ENCODE data around the gene OTUB2. TPM values are rescaled to one million over a fixed set of nuclear protein-coding genes. Genes with fewer than 3 reads are reported as not detected.

Gene OTUB2
- total and polyA plus RNA-seq, 2 of the 8 experiments (the other 6 are each of a cell fraction or from before 2014, with no cell fraction given) = 2.2 to 4.2 TPM

DNA sequence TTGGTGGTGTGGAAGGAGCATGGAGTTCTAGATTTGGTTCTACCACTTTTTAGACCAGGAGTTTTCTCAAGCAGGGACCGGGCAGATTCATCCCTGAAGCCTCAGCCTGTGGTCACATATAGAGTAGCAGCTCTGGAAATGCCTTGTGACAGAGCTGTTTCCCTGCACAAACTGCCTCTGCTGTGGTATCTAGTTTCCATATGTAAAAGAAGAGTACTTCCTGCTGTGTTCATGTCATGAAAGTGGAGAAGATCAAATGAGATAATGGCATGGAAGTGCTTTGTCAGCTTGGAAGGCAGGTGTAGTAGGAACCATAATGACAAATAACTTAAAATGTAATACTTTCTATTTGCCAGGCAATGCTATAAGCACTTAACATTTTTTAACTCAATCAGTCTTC lies 26.1 kb downstream of the OTUB2 start:
- Histone ChIP-seq H3K4me2 (ENCODE audit: insufficient read depth in 1 of 2, low read depth in 2 of 2, low read length in 2 of 2) (no peak overlapping the region), H3K27me3 (replicated peaks in 1 of 4; ENCODE audit: control insufficient read depth in 3 of 4, extremely low read depth in 1 of 4, insufficient read depth in 3 of 4, low read length in 3 of 4) (no peaks in the 10 kb centered on the region), H2AK5ac (ENCODE audit: low read depth, low read length) (no peak overlapping the region), H4K20me1 (replicated peaks in 1 of 2; ENCODE audit: control insufficient read depth in 1 of 2, insufficient read depth in 2 of 2, low read length in 2 of 2) (peaks cover 2 to 7% of the 10 kb centered on the region in 2 experiments), H3K56ac (replicated peaks; ENCODE audit: insufficient read length, low read depth, low read length) (no peak overlapping the region), H3K79me2 (ENCODE audit: control insufficient read depth in 1 of 2, insufficient read depth in 2 of 2, low read length in 2 of 2) (no peaks in the 10 kb centered on the region), H2BK5ac (ENCODE audit: low read depth, low read length) (no peak overlapping the region), H3K23ac (ENCODE audit: insufficient read length) (no peak overlapping the region), H3K4ac (replicated peaks; ENCODE audit: insufficient read length, low read depth, low read length) (no peak overlapping the region), H2BK15ac (ENCODE audit: low read length) (no peak overlapping the region), H3K27ac (ENCODE audit: low read depth, low read length) (no peak overlapping the region), H3K23me2 (ENCODE audit: low read depth, low read length) (no peaks in the 10 kb centered on the region), H2BK12ac (ENCODE audit: low read depth, low read length) (no peak overlapping the region), H3K4me3 (ENCODE audit: extremely low read depth in 1 of 4, insufficient read depth in 2 of 4, low read depth in 3 of 4, low read length in 4 of 4) (no peak overlapping the region), H3K79me1 (ENCODE audit: low read depth, low read length) (no peaks in the 10 kb centered on the region; the same call in 1 of the 2 replicates), H4K5ac (ENCODE audit: insufficient read length, low read depth, low read length) (no peak overlapping the region), H3K36me3 (ENCODE audit: control insufficient read depth in 2 of 4, insufficient read depth in 4 of 4, low read length in 3 of 4) (peaks cover 27 to 78% (median 53%) of the 10 kb centered on the region in 4 experiments), H2AFZ (ENCODE audit: low read length) (no peak overlapping the region), H3K9me3 (ENCODE audit: insufficient read depth in 2 of 2, low read depth in 1 of 2, low read length in 1 of 2) (no peaks in the 10 kb centered on the region), H4K8ac (ENCODE audit: extremely low read depth, insufficient read depth, low read length) (no peak overlapping the region), H3K4me1 (replicated peaks in 1 of 4; ENCODE audit: control insufficient read depth in 3 of 4, insufficient read depth in 4 of 4, low read length in 3 of 4) (no peaks in the 10 kb centered on the region; a peak in 1 of 7 replicates), H3K18ac (ENCODE audit: extremely low read depth, low read length) (no peak overlapping the region), H4K91ac (replicated peaks; ENCODE audit: insufficient read length, low read length) (no peak overlapping the region), H3K14ac (ENCODE audit: insufficient read length) (no peak overlapping the region), H2BK20ac (ENCODE audit: low read length) (no peak overlapping the region), H3K9ac (replicated peaks in 1 of 4; ENCODE audit: extremely low read depth in 1 of 4, low read depth in 3 of 4, low read length in 3 of 4) (no peak overlapping the region), H2BK120ac (replicated peaks; ENCODE audit: low read depth, low read length) (no peak overlapping the region)
- POLR2A ChIA-PET (ENCODE audit: partially characterized antibody) = interaction anchor here (1.3 to 1.5 kb wide), 3 partner anchors 9 to 16 kb away, joined by 3 to 6 read pairs (median 5); no protein-coding TSS in a partner anchor
- WGBS, 2 experiments (ENCODE audit: extremely low coverage in 1 of 2, insufficient coverage in 1 of 2, insufficient read length in 1 of 2, insufficient replicate concordance in 2 of 2, low coverage in 1 of 2, low lambda C conversion rate in 2 of 2, missing lambda C conversion rate in 1 of 2) = 100% methylated on average over 1 of the region's 1 CpG; no CpG with 5 or more reads in 1 of the 2 experiments
- no peak for DNase-seq (ENCODE audit: low read depth in 1 of 2, low spot score in 2 of 2)
- FAIRE-seq = no peak
- CTCF ChIA-PET (ENCODE audit: partially characterized antibody) = interaction anchor here (0.7 to 17.4 kb wide), 16 partner anchors 9 to 254 kb away, joined by 3 to 148 read pairs (median 6); partner anchors contain the start of genes DDX24 and IFI27L1
- TF ChIP-seq, protein P1, sequence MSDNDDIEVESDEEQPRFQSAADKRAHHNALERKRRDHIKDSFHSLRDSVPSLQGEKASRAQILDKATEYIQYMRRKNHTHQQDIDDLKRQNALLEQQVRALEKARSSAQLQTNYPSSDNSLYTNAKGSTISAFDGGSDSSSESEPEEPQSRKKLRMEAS (IDR thresholded peaks at IDR 0.05) = no peak
- TF ChIP-seq POLR2AphosphoS5 (IDR thresholded peaks at IDR 0.05; ENCODE audit: low read depth, low read length) (no peak), ZNF274 (IDR thresholded peaks at IDR 0.05; ENCODE audit: borderline replicate concordance, extremely low read depth, low read length) (no peak), NRF1 (IDR thresholded peaks at IDR 0.05; ENCODE audit: low read depth, low read length) (no peak), CBX8 (IDR thresholded peaks at IDR 0.05; ENCODE audit: borderline replicate concordance, low read depth, low read length) (no peak), SP1 (IDR thresholded peaks at IDR 0.05; ENCODE audit: low read depth, low read length) (no peak), JUND (IDR thresholded peaks at IDR 0.05; ENCODE audit: low read length) (no peak), SAP30 (IDR thresholded peaks at IDR 0.05; ENCODE audit: insufficient read depth, insufficient replicate concordance, low read length) (no peak)

Data from H1 (cell line).